SK-N-MC (cell line): ENCODE results near the gene MOSPD3.

Source experiments
- EZH2 ChIP-seq: fragments of 200-600 bp; sonication (generic); IDR thresholded peaks from one replicate; pipeline ENCODE4 v1.6.1; 2017; ENCODE audit warnings: antibody characterized with exemption
- POLR2AphosphoS5 ChIP-seq: IDR thresholded peaks from 2 replicates; pipeline ENCODE4 v1.6.1; 2012; ENCODE audit warnings: mild to moderate bottlenecking, low read depth, low read length, borderline replicate concordance

DNA sequence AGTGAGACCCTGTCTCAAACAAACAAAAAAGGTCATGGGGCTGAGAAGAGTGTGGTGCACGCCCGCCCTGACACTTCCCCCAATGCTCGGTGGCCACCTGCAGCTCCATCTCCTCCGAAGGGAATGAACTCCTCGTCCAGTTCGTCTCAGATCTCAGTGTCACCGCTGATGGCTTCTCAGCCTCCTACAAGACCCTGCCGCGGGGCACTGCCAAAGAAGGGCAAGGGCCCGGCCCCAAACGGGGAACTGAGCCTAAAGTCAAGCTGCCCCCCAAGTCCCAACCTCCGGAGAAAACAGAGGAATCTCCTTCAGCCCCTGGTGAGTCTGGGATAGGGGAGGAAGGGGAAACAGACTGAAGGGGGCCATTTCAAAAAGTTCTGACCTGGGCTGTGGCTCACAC lies 6.0 kb upstream of the MOSPD3 start:
- no peak for TF ChIP-seq EZH2
- TF ChIP-seq POLR2AphosphoS5 = no peak
